Natural killer cell (primary cell): Measurements from ENCODE around the gene LY6G5C. TPM values are rescaled to one million over a fixed set of nuclear protein-coding genes. Genes with fewer than 3 reads are reported as not detected.
A peak's percentile ranks its signal among the peaks of the same experiment; 100 is the strongest.

ENCODE experiments used
- ATAC-seq, 3 donors: fragments of 150-1000 bp in 2 of 3; fragments of 200-7000 bp in 1 of 3; cut with Tn5 transposase; 1 replicate in 1 of 3; 2 replicates in 2 of 3; pipeline ENCODE4 v1.10.0; 2021; ENCODE audit warnings: mild to moderate bottlenecking in 2 of 3, moderate library complexity in 2 of 3
- DNase-seq, 2 donors: peaks; one replicate each; pipeline versions ENCODE4 v3.0.0 to v3.0.0-alpha.2; 2013 to 2021; ENCODE audit warnings: mixed read lengths in 1 of 2
- H3K27ac ChIP-seq: one replicate; pipeline ENCODE4 v1.5.1; 2013; ENCODE audit warnings: mild to moderate bottlenecking, low read length
- H3K27me3 ChIP-seq: one replicate; pipeline ENCODE4 v1.6.1; 2013; ENCODE audit warnings: low read length; ENCODE audit not compliant: control insufficient read depth, insufficient read depth
- H3K36me3 ChIP-seq: one replicate; pipeline ENCODE4 v1.6.1; 2013; ENCODE audit warnings: low read length; ENCODE audit not compliant: control insufficient read depth, insufficient read depth
- H3K4me1 ChIP-seq: one replicate; pipeline ENCODE4 v1.6.1; 2013; ENCODE audit warnings: low read length; ENCODE audit not compliant: control insufficient read depth, insufficient read depth
- H3K4me3 ChIP-seq: one replicate; pipeline ENCODE4 v1.5.1; 2013; ENCODE audit warnings: low read length
- H3K9me3 ChIP-seq: one replicate; pipeline ENCODE4 v1.6.1; 2013; ENCODE audit warnings: low read length; ENCODE audit not compliant: control insufficient read depth, insufficient read depth
- H3K27ac Mint-ChIP-seq, 2 donors: one replicate each; pipeline ENCODE4 v1.8.0; 2022; ENCODE audit warnings: mild to moderate bottlenecking in 2 of 2, mixed read lengths in 2 of 2, moderate library complexity in 1 of 2
- H3K27me3 Mint-ChIP-seq, 2 donors: one replicate each; pipeline ENCODE4 v1.8.0; 2022; ENCODE audit warnings: low read depth in 2 of 2, mixed read lengths in 2 of 2
- H3K36me3 Mint-ChIP-seq: one replicate; pipeline ENCODE4 v1.8.0; 2022; ENCODE audit warnings: mixed read lengths
- H3K4me1 Mint-ChIP-seq, 2 donors: one replicate each; pipeline ENCODE4 v1.8.0; 2022; ENCODE audit warnings: mixed read lengths in 2 of 2
- H3K4me3 Mint-ChIP-seq: one replicate; pipeline ENCODE4 v1.8.0; 2022; ENCODE audit warnings: mild to moderate bottlenecking, moderate library complexity, mixed read lengths
- H3K9me3 Mint-ChIP-seq, 2 donors: one replicate each; pipeline ENCODE4 v1.8.0; 2022; ENCODE audit warnings: mixed read lengths in 2 of 2
- WGBS: methylation state at CpG from one replicate; pipeline ENCODE4 v1.1.7; 2013; ENCODE audit warnings: missing lambda C conversion rate; ENCODE audit not compliant: insufficient coverage; 5-methylcytosine and 5-hydroxymethylcytosine counted together
- intact Hi-C: fragments of 100-400 bp; cut with micrococcal nuclease; formaldehyde crosslinking; loops from one replicate; pipeline ENCODE4 v1.14.2; 2022
- total RNA-seq, 4 donors: library from RNA; stranded (reverse); fragments of 120-200 nt in 1 of 4; gene quantifications; one replicate each; pipeline versions ENCODE4 v1.2.3 to v1.2.4, GENCODE V29; 2013 to 2022
- TF ChIP-seq, protein P1 (sequence below): fragments of 200-600 bp; IDR thresholded peaks from one replicate; pipeline ENCODE4 v1.8.0; 2022; ENCODE audit warnings: antibody characterized with exemption

Gene LY6G5C
- total RNA-seq, 3 donors from 2014 or later (not counting 1 experiment from before 2014, with no cell fraction given), result 2.0 to 7.9 (median 2.7) TPM

DNA sequence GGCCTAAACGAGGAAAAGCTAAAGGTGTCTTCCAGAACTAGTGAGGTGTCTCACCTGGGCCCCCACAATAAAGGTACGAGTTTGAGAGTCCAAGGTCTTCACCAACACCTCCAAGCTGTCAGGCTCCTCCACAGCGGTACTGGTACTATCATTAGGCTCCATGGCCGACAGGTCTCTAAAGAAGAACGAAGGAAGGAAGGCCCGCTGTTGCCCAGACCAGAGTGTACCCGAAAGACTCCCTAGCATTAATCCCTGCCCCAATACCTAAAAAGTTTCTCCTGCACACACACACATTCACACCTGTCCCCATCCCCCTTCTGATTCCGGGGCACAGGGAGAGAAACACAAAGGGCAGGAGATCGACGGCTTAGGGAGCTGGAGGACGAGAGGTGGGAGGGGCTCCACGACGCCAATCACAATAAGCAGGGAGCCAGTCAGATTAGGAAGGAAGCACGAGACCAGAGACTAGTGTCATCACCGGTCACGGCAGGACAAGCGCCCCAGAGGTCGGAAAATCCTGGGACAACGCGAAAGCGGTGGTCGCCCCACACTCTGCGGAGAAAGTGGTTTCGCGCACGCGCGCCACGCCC lies 29.2 kb downstream of the LY6G5C start:
- Histone ChIP-seq H3K9me3 (no peaks in the 10 kb centered on the region), H3K4me1 (peaks cover 21% of the 10 kb centered on the region), H3K27me3 (no peaks in the 10 kb centered on the region), H3K4me3 (peak overlapping the region; percentile 90), H3K27ac (peak overlapping the region; percentile 99), H3K36me3 (peaks cover 32% of the 10 kb centered on the region)
- intact Hi-C loops, result loop anchor here (1.0 to 5.0 kb wide), 7 partner anchors 9 to 183 kb away; partner anchors contain the start of genes ABHD16A, ATP6V1G2, C6orf47 and CLIC1
- Mint-ChIP-seq H3K4me3 (peak overlapping the region; percentile 95), H3K27ac (peak overlapping the region; percentile 95 to 96), H3K4me1 (peaks cover 42 to 51% of the 10 kb centered on the region in 2 donors), H3K27me3 (no peaks in the 10 kb centered on the region), H3K9me3 (no peaks in the 10 kb centered on the region), H3K36me3 (no peaks in the 10 kb centered on the region)
- TF ChIP-seq, protein P1, sequence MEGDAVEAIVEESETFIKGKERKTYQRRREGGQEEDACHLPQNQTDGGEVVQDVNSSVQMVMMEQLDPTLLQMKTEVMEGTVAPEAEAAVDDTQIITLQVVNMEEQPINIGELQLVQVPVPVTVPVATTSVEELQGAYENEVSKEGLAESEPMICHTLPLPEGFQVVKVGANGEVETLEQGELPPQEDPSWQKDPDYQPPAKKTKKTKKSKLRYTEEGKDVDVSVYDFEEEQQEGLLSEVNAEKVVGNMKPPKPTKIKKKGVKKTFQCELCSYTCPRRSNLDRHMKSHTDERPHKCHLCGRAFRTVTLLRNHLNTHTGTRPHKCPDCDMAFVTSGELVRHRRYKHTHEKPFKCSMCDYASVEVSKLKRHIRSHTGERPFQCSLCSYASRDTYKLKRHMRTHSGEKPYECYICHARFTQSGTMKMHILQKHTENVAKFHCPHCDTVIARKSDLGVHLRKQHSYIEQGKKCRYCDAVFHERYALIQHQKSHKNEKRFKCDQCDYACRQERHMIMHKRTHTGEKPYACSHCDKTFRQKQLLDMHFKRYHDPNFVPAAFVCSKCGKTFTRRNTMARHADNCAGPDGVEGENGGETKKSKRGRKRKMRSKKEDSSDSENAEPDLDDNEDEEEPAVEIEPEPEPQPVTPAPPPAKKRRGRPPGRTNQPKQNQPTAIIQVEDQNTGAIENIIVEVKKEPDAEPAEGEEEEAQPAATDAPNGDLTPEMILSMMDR, result no peak
- ATAC-seq (peak; percentile 27 to 48 (median 45)), DNase-seq (no peak)
- WGBS, result 2% methylated on average over 29 of the region's 29 CpGs

DNA sequence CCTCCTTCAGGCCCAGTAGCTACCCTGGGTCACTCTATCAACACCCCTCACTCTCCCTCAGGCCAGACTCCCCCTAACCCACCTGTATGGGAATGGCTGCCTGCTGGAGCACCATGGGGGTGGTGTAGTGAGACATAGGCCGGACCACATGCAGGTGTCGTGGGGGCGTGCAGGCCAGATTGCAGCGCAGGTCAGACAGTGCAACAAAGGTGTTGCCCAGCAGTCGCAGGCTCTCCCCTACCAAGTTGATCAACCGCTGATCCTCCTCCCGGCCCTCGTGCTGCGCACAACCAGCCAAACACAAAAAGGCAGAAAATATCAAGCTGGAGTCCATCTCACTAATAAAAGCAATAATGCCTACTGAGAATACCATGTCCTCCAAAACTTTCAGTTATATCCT lies 35.5 kb downstream of the LY6G5C start:
- no peaks in the 10 kb centered on the region for H3K27me3 ChIP-seq
- no peaks in the 10 kb centered on the region for H3K9me3 ChIP-seq
- Mint-ChIP-seq H3K36me3 (peaks cover 7% of the 10 kb centered on the region), H3K27me3 (no peaks in the 10 kb centered on the region), H3K4me3 (no peak overlapping the region), H3K9me3 (no peaks in the 10 kb centered on the region), H3K4me1 (peaks cover 16 to 19% of the 10 kb centered on the region in 2 donors), H3K27ac (peak overlapping the region; percentile 29 to 46)
- no peak for DNase-seq
- H3K36me3 ChIP-seq, result peaks cover 86% of the 10 kb centered on the region
- ATAC-seq, result no peak
- 98% methylated on average over 9 of the region's 9 CpGs for WGBS
- TF ChIP-seq, protein P1, result no peak
- H3K27ac ChIP-seq, result no peak overlapping the region
- H3K4me1 ChIP-seq, result no peaks in the 10 kb centered on the region
- intact Hi-C loops, result no loop called here
- H3K4me3 ChIP-seq, result no peak overlapping the region

DNA sequence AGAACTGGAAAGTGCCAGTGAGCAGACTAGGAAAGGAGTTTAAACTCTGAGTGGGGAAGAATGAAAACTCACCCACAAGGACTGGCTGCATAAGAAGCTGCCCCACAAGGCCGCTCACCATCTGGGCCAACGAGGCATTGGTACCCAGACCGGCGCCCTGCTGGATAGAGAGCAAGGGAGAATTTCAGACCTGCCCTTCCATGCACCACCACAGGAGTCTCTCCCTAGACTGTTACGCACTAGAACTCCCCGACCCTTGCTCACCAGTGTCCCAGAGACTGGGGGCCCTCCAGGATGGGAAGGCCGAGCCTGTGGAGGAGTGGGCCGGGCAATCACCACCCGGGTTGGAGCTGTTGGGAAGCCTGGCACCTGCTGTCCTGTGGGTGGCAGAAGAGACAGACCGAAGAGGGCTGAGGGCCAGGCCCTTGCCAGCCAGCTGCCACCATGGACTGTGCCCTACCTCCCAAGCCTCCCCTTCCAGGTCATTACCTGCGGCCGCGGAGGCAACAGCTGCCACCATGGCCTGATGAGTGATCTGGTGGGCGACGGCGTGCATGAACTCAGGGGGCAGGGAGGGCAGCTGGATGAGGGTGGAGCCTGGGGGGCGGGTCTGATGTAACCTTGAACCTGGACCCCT lies 36.9 kb downstream of the LY6G5C start:
- 96% methylated on average over 16 of the region's 17 CpGs for WGBS
- Mint-ChIP-seq H3K4me1 (peaks cover 6 to 8% of the 10 kb centered on the region in 2 donors), H3K4me3 (no peak overlapping the region), H3K27ac (no peak overlapping the region), H3K9me3 (no peaks in the 10 kb centered on the region), H3K36me3 (peaks cover 7% of the 10 kb centered on the region), H3K27me3 (no peaks in the 10 kb centered on the region)
- no peaks in the 10 kb centered on the region for H3K9me3 ChIP-seq
- TF ChIP-seq, protein P1, result no peak
- H3K36me3 ChIP-seq, result peaks cover 90% of the 10 kb centered on the region
- intact Hi-C loops, result no loop called here
- DNase-seq, result no peak
- no peaks in the 10 kb centered on the region for H3K4me1 ChIP-seq
- no peaks in the 10 kb centered on the region for H3K27me3 ChIP-seq
- no peak overlapping the region for H3K4me3 ChIP-seq
- no peak for ATAC-seq
- H3K27ac ChIP-seq, result no peak overlapping the region
